Testis (tissue), 3 donors: Measurements from ENCODE around the gene MGST1. TPM values are rescaled to one million over a fixed set of nuclear protein-coding genes. Genes with fewer than 3 reads are reported as not detected.
A peak's percentile ranks its signal among the peaks of the same experiment; 100 is the strongest.

Experiments
- DNase-seq: peaks from one replicate; pipeline ENCODE4 v3.0.0-alpha.2; 2019
- H3K27ac ChIP-seq, 2 donors: fragments of 200-600 bp; sonication (generic); one replicate each; pipeline ENCODE4 v1.5.1; 2019
- H3K27me3 ChIP-seq: fragments of 200-600 bp; sonication (generic); one replicate; pipeline ENCODE4 v1.5.1; 2019
- H3K36me3 ChIP-seq: fragments of 200-600 bp; sonication (generic); one replicate; pipeline ENCODE4 v1.5.1; 2017; ENCODE audit warnings: low read depth; ENCODE audit errors: missing control alignments
- H3K4me1 ChIP-seq: fragments of 200-600 bp; sonication (generic); one replicate; pipeline ENCODE4 v1.5.1; 2019
- H3K4me3 ChIP-seq, 2 donors: fragments of 200-600 bp; sonication (generic); one replicate each; pipeline ENCODE4 v1.5.1; 2017 to 2019
- H3K9me3 ChIP-seq: fragments of 200-600 bp; sonication (generic); one replicate; pipeline ENCODE4 v1.5.1; 2017
- POLR2A ChIP-seq: fragments of 450-650 bp; IDR thresholded peaks from one replicate; pipeline ENCODE4 v1.6.1; 2017; ENCODE audit warnings: antibody characterized with exemption, mild to moderate bottlenecking, moderate library complexity
- WGBS, 2 donors: methylation state at CpG; one replicate each; pipeline ENCODE4 v1.1.5; 2018; 5-methylcytosine and 5-hydroxymethylcytosine counted together
- intact Hi-C: fragments of 100-400 bp; cut with DNase I; formaldehyde crosslinking; loops from one replicate; pipeline ENCODE4 v1.15.1; 2023; ENCODE audit warnings: low total_unique reads
- polyA plus RNA-seq: library from polyadenylated mRNA; stranded (reverse); fragments of 350-450 nt; fragmentation: Illumina TruSeq; extraction: RNeasy Lipid Tissue Mini Kit (QIAGEN cat#74804); gene quantifications from one replicate; pipeline ENCODE4 v1.2.3, GENCODE V29; 2014; ENCODE audit warnings: low read depth, low replicate concordance; ENCODE audit not compliant: insufficient read depth
- total RNA-seq, 2 donors: library from RNA; depleted of rRNA; stranded (reverse); fragments of >200 nt; gene quantifications; one replicate each; pipeline ENCODE4 v1.2.3, GENCODE V29; 2016
- TF ChIP-seq, protein P1 (sequence below), 3 experiments: fragments of 450-650 bp in 2 of 3; fragments of 200-600 bp in 1 of 3; sonication (generic) in 1 of 3; IDR thresholded peaks; one replicate each; pipeline ENCODE4 v1.5.1; 2016 to 2019; ENCODE audit warnings: antibody characterized with exemption in 3 of 3, mild to moderate bottlenecking in 2 of 3, moderate library complexity in 1 of 3

MGST1 gene
- total and polyA plus RNA-seq, 3 donors from 2014 or later, result 9.1 to 37.5 (median 14.0) TPM

- Histone ChIP-seq H3K36me3 (no peaks in the 10 kb centered on the region), H3K4me3 (no peak overlapping the region)
- DNase-seq, result no peak
Observed at GRCh38 chr12:16358878-16359277, 11.4 kb downstream of the MGST1 start.

GRCh38 chr12:16359512-16360491, 12.4 kb downstream of the MGST1 start:
- H3K36me3 ChIP-seq, result no peaks in the 10 kb centered on the region
- TF ChIP-seq, protein P1, sequence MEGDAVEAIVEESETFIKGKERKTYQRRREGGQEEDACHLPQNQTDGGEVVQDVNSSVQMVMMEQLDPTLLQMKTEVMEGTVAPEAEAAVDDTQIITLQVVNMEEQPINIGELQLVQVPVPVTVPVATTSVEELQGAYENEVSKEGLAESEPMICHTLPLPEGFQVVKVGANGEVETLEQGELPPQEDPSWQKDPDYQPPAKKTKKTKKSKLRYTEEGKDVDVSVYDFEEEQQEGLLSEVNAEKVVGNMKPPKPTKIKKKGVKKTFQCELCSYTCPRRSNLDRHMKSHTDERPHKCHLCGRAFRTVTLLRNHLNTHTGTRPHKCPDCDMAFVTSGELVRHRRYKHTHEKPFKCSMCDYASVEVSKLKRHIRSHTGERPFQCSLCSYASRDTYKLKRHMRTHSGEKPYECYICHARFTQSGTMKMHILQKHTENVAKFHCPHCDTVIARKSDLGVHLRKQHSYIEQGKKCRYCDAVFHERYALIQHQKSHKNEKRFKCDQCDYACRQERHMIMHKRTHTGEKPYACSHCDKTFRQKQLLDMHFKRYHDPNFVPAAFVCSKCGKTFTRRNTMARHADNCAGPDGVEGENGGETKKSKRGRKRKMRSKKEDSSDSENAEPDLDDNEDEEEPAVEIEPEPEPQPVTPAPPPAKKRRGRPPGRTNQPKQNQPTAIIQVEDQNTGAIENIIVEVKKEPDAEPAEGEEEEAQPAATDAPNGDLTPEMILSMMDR (IDR thresholded peaks at IDR 0.05), result peak; percentile 66 to 71 (median 69)
- no peak for TF ChIP-seq POLR2A
- intact Hi-C loops, result no loop called here
- H3K27me3 ChIP-seq, result no peaks in the 10 kb centered on the region
- no peaks in the 10 kb centered on the region for H3K4me1 ChIP-seq
- H3K27ac ChIP-seq, result no peak overlapping the region
- no peak overlapping the region for H3K4me3 ChIP-seq
- no peaks in the 10 kb centered on the region for H3K9me3 ChIP-seq
- 55 to 58% methylated on average over 20 of the region's 20 CpGs for WGBS, 2 donors
- DNase-seq, result peak; percentile 89

More at GRCh38 chr12:16358878-16359277, 11.4 kb downstream of the MGST1 start:
- H3K27ac ChIP-seq, result no peak overlapping the region
- no peaks in the 10 kb centered on the region for H3K27me3 ChIP-seq
- intact Hi-C loops, result no loop called here
- no peaks in the 10 kb centered on the region for H3K4me1 ChIP-seq
- TF ChIP-seq, protein P1 (IDR thresholded peaks at IDR 0.05), result no peak
- TF ChIP-seq POLR2A, result no peak
- 63% methylated on average over 4 of the region's 4 CpGs for WGBS, 2 donors
- H3K9me3 ChIP-seq, result no peaks in the 10 kb centered on the region

- no peak overlapping the region for H3K4me3 ChIP-seq
- H3K27me3 ChIP-seq, result no peaks in the 10 kb centered on the region
- no peaks in the 10 kb centered on the region for H3K36me3 ChIP-seq
- WGBS, 2 donors, result 84 to 87% methylated on average over 7 of the region's 7 CpGs
- TF ChIP-seq POLR2A, result no peak
- TF ChIP-seq, protein P1 (IDR thresholded peaks at IDR 0.05), result no peak
- no peak for DNase-seq
- H3K4me1 ChIP-seq, result no peaks in the 10 kb centered on the region
- intact Hi-C loops, result no loop called here
- no peaks in the 10 kb centered on the region for H3K9me3 ChIP-seq
- no peak overlapping the region for H3K27ac ChIP-seq
Observed at GRCh38 chr12:16361142-16361783, 13.8 kb downstream of the MGST1 start.

GRCh38 chr12:16362550-16362949, 15.1 kb downstream of the MGST1 start:
- no peaks in the 10 kb centered on the region for H3K9me3 ChIP-seq
- no peak overlapping the region for H3K4me3 ChIP-seq
- intact Hi-C loops, result no loop called here

More at GRCh38 chr12:16362550-16362949, 15.1 kb downstream of the MGST1 start:
- TF ChIP-seq POLR2A, result no peak
- TF ChIP-seq, protein P1 (IDR thresholded peaks at IDR 0.05), result no peak
- DNase-seq, result no peak
- Histone ChIP-seq H3K4me1 (no peaks in the 10 kb centered on the region), H3K36me3 (no peaks in the 10 kb centered on the region), H3K27me3 (no peaks in the 10 kb centered on the region), H3K27ac (no peak overlapping the region)
